H1 (cell line): ENCODE data around the gene SPC24. TPM values are rescaled to one million over a fixed set of nuclear protein-coding genes. Genes with fewer than 3 reads are reported as not detected.

Source experiments
- BACH1 ChIP-seq: IDR thresholded peaks from 2 replicates; pipeline ENCODE4 v1.6.1; 2012; ENCODE audit warnings: low read length, improper control_type of control experiment
- CBX5 ChIP-seq: fragments of 300-800, 300-1000 bp; sonication (generic); IDR thresholded peaks from 2 replicates; pipeline ENCODE4 v1.7.1; 2016; ENCODE audit warnings: antibody characterized with exemption, low read length, low read depth
- EZH2 ChIP-seq: fragments of 200-600 bp; sonication (generic); IDR thresholded peaks from 2 replicates; pipeline ENCODE4 v1.7.1; 2012; ENCODE audit warnings: low read depth, mild to moderate bottlenecking, moderate library complexity, low read length, inconsistent platforms; ENCODE audit not compliant: severe bottlenecking
- PHF8 ChIP-seq: fragments of 200-600 bp; sonication (generic); conservative IDR thresholded peaks from 2 replicates; pipeline ENCODE4 v1.7.1; 2012; ENCODE audit warnings: low read depth, mild to moderate bottlenecking, inconsistent platforms, low read length, moderate library complexity
- RNF2 ChIP-seq: fragments of 200-900, 300-1000 bp; sonication (generic); IDR thresholded peaks from 2 replicates; pipeline ENCODE4 v1.7.1; 2016; ENCODE audit warnings: borderline replicate concordance, low read depth, mild to moderate bottlenecking, antibody characterized with exemption, low read length; ENCODE audit not compliant: poor library complexity, severe bottlenecking; ENCODE audit errors: missing control alignments
- TCF12 ChIP-seq: IDR thresholded peaks from 2 replicates; pipeline ENCODE4 v1.6.1; 2011; ENCODE audit warnings: low read depth, mild to moderate bottlenecking, low read length
- ZNF274 ChIP-seq: IDR thresholded peaks from 2 replicates; pipeline ENCODE4 v1.7.0; 2012; ENCODE audit warnings: low read length, borderline replicate concordance; ENCODE audit errors: extremely low read depth
- polyA plus RNA-seq, 7 experiments: library from polyadenylated mRNA; depleted of rRNA in 3 of 7; stranded (reverse) in 5 of 7; unstranded in 2 of 7; fragments of >200 nt in 5 of 7; fragments of 200-250 nt in 2 of 7; gene quantifications; 1 replicate in 5 of 7; 2 replicates in 1 of 7; 4 replicates in 1 of 7; pipeline versions ENCODE4 v1.2.1 to v1.2.3, GENCODE V29; 2011 to 2013; ENCODE audit warnings: missing spikeins in 2 of 7, mixed read lengths in 2 of 7
- total RNA-seq: library from RNA; stranded (reverse); fragmentation: NEBNext Ultra II Directional; extraction: Animal tissue kit (Norgen Biotek cat#: 25700); gene quantifications from 2 replicates; pipeline ENCODE4 v1.2.1, GENCODE V29; 2021
- TF ChIP-seq, protein P1 (sequence below): IDR thresholded peaks from 2 replicates; pipeline ENCODE4 v1.6.1; 2012; ENCODE audit warnings: low read length, inconsistent platforms
- TF ChIP-seq, protein P2 (sequence below): fragments of 300-600 bp; sonication (generic); IDR thresholded peaks from 2 replicates; pipeline ENCODE4 v1.7.1; 2012; ENCODE audit warnings: low read length, moderate library complexity, mild to moderate bottlenecking, inconsistent platforms; ENCODE audit not compliant: insufficient replicate concordance

Gene SPC24
- total and polyA plus RNA-seq, 2 of the 8 experiments (the other 6 are each of a cell fraction or from before 2014, with no cell fraction given): 17.7 to 42.4 TPM

DNA sequence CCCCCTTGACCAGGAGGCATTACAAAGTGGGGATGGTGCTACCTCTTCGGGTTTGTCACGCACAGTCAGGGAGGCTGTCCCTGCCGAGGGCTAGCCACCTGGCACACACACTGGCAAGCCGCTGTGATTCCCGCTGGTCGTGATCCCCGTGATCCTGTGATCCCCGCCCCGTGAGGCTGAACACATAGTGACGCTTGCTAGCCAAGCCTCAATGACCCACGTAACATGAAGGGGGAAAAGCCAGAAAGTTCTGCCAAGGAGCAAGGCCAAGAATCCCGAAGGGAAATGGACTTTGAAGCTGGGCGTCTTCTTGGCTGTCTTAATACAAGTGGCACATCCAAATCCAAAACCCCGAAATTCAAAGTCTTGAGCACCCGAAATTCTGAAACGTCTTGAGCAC is 52.6 kb downstream of the SPC24 start (continued):
- TF ChIP-seq RNF2 (no peak), BACH1 (no peak), EZH2 (no peak), PHF8 (no peak), ZNF274 (no peak), CBX5 (no peak), TCF12 (no peak)
- TF ChIP-seq, protein P1, sequence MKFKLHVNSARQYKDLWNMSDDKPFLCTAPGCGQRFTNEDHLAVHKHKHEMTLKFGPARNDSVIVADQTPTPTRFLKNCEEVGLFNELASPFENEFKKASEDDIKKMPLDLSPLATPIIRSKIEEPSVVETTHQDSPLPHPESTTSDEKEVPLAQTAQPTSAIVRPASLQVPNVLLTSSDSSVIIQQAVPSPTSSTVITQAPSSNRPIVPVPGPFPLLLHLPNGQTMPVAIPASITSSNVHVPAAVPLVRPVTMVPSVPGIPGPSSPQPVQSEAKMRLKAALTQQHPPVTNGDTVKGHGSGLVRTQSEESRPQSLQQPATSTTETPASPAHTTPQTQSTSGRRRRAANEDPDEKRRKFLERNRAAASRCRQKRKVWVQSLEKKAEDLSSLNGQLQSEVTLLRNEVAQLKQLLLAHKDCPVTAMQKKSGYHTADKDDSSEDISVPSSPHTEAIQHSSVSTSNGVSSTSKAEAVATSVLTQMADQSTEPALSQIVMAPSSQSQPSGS: no peak
- TF ChIP-seq, protein P2, sequence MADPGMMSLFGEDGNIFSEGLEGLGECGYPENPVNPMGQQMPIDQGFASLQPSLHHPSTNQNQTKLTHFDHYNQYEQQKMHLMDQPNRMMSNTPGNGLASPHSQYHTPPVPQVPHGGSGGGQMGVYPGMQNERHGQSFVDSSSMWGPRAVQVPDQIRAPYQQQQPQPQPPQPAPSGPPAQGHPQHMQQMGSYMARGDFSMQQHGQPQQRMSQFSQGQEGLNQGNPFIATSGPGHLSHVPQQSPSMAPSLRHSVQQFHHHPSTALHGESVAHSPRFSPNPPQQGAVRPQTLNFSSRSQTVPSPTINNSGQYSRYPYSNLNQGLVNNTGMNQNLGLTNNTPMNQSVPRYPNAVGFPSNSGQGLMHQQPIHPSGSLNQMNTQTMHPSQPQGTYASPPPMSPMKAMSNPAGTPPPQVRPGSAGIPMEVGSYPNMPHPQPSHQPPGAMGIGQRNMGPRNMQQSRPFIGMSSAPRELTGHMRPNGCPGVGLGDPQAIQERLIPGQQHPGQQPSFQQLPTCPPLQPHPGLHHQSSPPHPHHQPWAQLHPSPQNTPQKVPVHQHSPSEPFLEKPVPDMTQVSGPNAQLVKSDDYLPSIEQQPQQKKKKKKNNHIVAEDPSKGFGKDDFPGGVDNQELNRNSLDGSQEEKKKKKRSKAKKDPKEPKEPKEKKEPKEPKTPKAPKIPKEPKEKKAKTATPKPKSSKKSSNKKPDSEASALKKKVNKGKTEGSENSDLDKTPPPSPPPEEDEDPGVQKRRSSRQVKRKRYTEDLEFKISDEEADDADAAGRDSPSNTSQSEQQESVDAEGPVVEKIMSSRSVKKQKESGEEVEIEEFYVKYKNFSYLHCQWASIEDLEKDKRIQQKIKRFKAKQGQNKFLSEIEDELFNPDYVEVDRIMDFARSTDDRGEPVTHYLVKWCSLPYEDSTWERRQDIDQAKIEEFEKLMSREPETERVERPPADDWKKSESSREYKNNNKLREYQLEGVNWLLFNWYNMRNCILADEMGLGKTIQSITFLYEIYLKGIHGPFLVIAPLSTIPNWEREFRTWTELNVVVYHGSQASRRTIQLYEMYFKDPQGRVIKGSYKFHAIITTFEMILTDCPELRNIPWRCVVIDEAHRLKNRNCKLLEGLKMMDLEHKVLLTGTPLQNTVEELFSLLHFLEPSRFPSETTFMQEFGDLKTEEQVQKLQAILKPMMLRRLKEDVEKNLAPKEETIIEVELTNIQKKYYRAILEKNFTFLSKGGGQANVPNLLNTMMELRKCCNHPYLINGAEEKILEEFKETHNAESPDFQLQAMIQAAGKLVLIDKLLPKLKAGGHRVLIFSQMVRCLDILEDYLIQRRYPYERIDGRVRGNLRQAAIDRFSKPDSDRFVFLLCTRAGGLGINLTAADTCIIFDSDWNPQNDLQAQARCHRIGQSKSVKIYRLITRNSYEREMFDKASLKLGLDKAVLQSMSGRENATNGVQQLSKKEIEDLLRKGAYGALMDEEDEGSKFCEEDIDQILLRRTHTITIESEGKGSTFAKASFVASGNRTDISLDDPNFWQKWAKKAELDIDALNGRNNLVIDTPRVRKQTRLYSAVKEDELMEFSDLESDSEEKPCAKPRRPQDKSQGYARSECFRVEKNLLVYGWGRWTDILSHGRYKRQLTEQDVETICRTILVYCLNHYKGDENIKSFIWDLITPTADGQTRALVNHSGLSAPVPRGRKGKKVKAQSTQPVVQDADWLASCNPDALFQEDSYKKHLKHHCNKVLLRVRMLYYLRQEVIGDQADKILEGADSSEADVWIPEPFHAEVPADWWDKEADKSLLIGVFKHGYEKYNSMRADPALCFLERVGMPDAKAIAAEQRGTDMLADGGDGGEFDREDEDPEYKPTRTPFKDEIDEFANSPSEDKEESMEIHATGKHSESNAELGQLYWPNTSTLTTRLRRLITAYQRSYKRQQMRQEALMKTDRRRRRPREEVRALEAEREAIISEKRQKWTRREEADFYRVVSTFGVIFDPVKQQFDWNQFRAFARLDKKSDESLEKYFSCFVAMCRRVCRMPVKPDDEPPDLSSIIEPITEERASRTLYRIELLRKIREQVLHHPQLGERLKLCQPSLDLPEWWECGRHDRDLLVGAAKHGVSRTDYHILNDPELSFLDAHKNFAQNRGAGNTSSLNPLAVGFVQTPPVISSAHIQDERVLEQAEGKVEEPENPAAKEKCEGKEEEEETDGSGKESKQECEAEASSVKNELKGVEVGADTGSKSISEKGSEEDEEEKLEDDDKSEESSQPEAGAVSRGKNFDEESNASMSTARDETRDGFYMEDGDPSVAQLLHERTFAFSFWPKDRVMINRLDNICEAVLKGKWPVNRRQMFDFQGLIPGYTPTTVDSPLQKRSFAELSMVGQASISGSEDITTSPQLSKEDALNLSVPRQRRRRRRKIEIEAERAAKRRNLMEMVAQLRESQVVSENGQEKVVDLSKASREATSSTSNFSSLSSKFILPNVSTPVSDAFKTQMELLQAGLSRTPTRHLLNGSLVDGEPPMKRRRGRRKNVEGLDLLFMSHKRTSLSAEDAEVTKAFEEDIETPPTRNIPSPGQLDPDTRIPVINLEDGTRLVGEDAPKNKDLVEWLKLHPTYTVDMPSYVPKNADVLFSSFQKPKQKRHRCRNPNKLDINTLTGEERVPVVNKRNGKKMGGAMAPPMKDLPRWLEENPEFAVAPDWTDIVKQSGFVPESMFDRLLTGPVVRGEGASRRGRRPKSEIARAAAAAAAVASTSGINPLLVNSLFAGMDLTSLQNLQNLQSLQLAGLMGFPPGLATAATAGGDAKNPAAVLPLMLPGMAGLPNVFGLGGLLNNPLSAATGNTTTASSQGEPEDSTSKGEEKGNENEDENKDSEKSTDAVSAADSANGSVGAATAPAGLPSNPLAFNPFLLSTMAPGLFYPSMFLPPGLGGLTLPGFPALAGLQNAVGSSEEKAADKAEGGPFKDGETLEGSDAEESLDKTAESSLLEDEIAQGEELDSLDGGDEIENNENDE: no peak
